Measurements from ENCODE around the gene CIART. TPM values are rescaled to one million over a fixed set of nuclear protein-coding genes. Genes with fewer than 3 reads are reported as not detected.

The CIART gene
- total and polyA plus RNA-seq, 2 experiments from 2014 or later = 17.7 to 20.6 TPM

GRCh38 chr1:150268340-150268704 is 14.0 kb upstream of the CIART start:
- H3K27ac ChIP-seq = peak overlapping the region; percentile 76
- TF ChIP-seq CTCF (IDR thresholded peaks at IDR 0.05; ENCODE audit: low read depth, low read length) = no peak
- peak; percentile 25 to 28 for DNase-seq (ENCODE audit: low read depth in 1 of 2, low spot score in 1 of 2)

GRCh38 chr1:150268705-150269403 is 13.5 kb upstream of the CIART start, which contains the start of gene APH1A:
TSS of gene APH1A (minus strand) at chr1:150269016. CDS start at chr1:150268810, 206 bp downstream.
- Histone ChIP-seq H3K27me3 (no peaks in the 10 kb centered on the region), H3K4me3 (peak within 1 kb of the TSS; percentile 75), H3K9me3 (ENCODE audit: low read depth) (no peaks in the 10 kb centered on the region), H3K4me1 (ENCODE audit: low read depth) (peaks cover 18% of the 10 kb centered on the region), H3K27ac (peak within 1 kb of the TSS; percentile 76), H3K36me3 (peaks cover 16% of the 10 kb centered on the region)
- peak; percentile 98 for DNase-seq (ENCODE audit: low read depth in 1 of 2, low spot score in 1 of 2)
- no peak for TF ChIP-seq CTCF (IDR thresholded peaks at IDR 0.05; ENCODE audit: low read depth, low read length)

More at GRCh38 chr1:150268340-150268704, 14.0 kb upstream of the CIART start:
- H3K9me3 ChIP-seq (ENCODE audit: low read depth) = no peaks in the 10 kb centered on the region
- peak overlapping the region; percentile 75 for H3K4me3 ChIP-seq
- H3K36me3 ChIP-seq = peaks cover 19% of the 10 kb centered on the region
- peaks cover 18% of the 10 kb centered on the region for H3K4me1 ChIP-seq (ENCODE audit: low read depth)
- H3K27me3 ChIP-seq = no peaks in the 10 kb centered on the region

- no peak for DNase-seq (ENCODE audit: low read depth in 1 of 2, low spot score in 1 of 2)
- no peaks in the 10 kb centered on the region for H3K27me3 ChIP-seq
- H3K9me3 ChIP-seq (ENCODE audit: low read depth) = no peaks in the 10 kb centered on the region
- peaks cover 16% of the 10 kb centered on the region for H3K36me3 ChIP-seq
- no peak overlapping the region for H3K27ac ChIP-seq
- peak overlapping the region; percentile 75 for H3K4me3 ChIP-seq
- peaks cover 18% of the 10 kb centered on the region for H3K4me1 ChIP-seq (ENCODE audit: low read depth)
- no peak for TF ChIP-seq CTCF (IDR thresholded peaks at IDR 0.05; ENCODE audit: low read depth, low read length)
Observed at GRCh38 chr1:150269451-150269850, 12.9 kb upstream of the CIART start.

DNA sequence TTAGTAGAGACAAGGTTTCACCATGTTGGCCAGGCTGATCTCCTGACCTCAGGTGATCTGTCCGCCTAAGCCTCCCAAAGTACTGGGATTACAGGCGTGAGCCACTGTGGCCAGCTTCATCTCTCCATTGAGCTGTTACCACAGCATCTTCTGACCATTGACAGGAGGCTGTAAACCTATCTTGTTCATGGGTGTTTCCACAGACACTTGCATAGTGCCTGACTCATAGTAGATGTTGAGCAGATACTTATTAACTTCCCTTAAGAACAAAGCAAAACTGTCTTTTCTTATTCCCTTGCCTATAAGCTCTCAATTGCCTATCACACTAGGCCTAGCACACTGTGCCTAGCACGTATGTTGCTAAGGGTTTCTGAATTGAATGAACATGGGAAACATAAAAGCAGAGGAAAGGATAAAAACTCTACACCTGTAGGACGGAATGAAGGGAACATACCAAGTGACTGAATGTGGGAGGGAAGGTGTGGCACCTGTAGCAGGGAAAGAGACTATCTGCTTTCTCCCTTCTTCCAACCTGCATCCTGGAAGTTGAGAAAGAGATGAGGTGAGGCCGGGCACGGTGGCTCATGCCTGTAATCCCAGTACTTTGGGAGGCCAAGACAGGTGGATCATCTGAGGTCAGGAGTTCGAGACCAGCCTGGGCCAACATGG is 10.9 kb upstream of the CIART start:
- no peak for TF ChIP-seq CTCF (IDR thresholded peaks at IDR 0.05; ENCODE audit: low read depth, low read length)
- Histone ChIP-seq H3K27ac (peak overlapping the region; percentile 11), H3K36me3 (peaks cover 6% of the 10 kb centered on the region), H3K9me3 (ENCODE audit: low read depth) (no peaks in the 10 kb centered on the region), H3K4me1 (ENCODE audit: low read depth) (peaks cover 18% of the 10 kb centered on the region), H3K27me3 (no peaks in the 10 kb centered on the region), H3K4me3 (no peak overlapping the region)
- DNase-seq (ENCODE audit: low read depth in 1 of 2, low spot score in 1 of 2) = no peak

- H3K4me1 ChIP-seq (ENCODE audit: low read depth) = peaks cover 12% of the 10 kb centered on the region
- H3K4me3 ChIP-seq = peak overlapping the region; percentile 23
- no peak for DNase-seq (ENCODE audit: low read depth in 1 of 2, low spot score in 1 of 2)
- no peak for TF ChIP-seq CTCF (IDR thresholded peaks at IDR 0.05; ENCODE audit: low read depth, low read length)
- no peak overlapping the region for H3K27ac ChIP-seq
- no peaks in the 10 kb centered on the region for H3K36me3 ChIP-seq
- no peaks in the 10 kb centered on the region for H3K27me3 ChIP-seq
- H3K9me3 ChIP-seq (ENCODE audit: low read depth) = no peaks in the 10 kb centered on the region
Observed at GRCh38 chr1:150273311-150273710, 9.0 kb upstream of the CIART start.
